Posterior cingulate gyrus (tissue), 11 donors: ENCODE data around the gene PPFIBP1.
"Not testable (repeated sequence)": the region's sequence is repeated elsewhere in the genome, so short reads cannot be mapped to it uniquely, and the experiment has no call there.

Experiments used
- DNase-seq, 10 donors: peaks; one replicate each; pipeline versions ENCODE4 v3.0.0 to v3.0.0-alpha.2; 2020 to 2021; ENCODE audit warnings: mixed read lengths in 3 of 10
- intact Hi-C: fragments of 100-400 bp; cut with DNase I; formaldehyde crosslinking; loops from one replicate; pipeline ENCODE4 v1.15.1; 2023

The PPFIBP1 gene

DNA sequence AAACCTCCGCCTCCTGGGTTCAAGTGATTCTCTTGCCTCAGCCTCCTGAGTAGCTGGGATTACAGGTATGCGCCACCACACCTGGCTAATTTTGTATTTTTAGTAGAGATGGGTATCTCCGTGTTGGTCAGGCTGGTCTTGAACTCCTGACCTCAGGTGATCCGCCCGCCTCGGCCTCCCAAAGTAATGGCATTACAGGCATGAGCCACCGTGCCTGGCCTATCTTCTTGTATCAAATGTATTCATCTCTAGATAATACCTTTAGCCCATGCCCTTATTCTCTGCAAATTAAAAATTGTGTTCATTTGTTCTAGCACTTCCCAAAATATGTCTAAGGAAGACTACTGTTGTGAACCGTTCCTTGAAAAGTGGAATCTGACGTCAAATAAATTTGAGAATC lies 210.3 kb downstream of the PPFIBP1 start:
- not testable (repeated sequence) for DNase-seq
- intact Hi-C loops = loop anchor here (5.0 to 10.0 kb wide), 2 partner anchors 210 to 1143 kb away; no protein-coding TSS in a partner anchor

DNA sequence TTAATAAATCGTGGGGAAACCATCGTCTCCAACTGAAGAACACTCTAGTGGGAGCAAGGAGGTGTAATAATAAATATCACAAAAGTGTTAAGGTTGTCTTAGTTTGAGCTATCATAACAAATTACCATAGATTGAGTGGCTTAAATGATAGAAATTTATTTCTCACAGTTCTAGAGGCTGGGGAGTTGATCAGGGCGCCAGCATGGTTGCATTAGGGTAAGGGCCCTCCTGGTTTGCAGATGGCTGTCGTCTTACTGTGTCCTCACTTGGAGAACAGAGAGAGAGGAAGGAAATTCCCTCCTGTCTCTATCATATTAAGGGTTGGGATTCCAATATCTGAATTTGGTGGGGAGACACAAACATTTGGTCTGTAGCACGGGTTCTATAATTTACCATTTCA lies 219.6 kb downstream of the PPFIBP1 start:
- intact Hi-C loops = no loop called here
- DNase-seq = no peak
